GM19324 (cell line): ENCODE results near the gene SEMA3A.
"Not testable (repeated sequence)": the region's sequence is repeated elsewhere in the genome, so short reads cannot be mapped to it uniquely, and the experiment has no call there.

Source experiments
- ATAC-seq: cut with Tn5 transposase; IDR thresholded peaks from one replicate; pipeline ENCODE4 v1.9.1; 2021; ENCODE audit warnings: mild to moderate bottlenecking, moderate library complexity; ENCODE audit not compliant: unreplicated experiment, low FRiP score

Gene SEMA3A

DNA sequence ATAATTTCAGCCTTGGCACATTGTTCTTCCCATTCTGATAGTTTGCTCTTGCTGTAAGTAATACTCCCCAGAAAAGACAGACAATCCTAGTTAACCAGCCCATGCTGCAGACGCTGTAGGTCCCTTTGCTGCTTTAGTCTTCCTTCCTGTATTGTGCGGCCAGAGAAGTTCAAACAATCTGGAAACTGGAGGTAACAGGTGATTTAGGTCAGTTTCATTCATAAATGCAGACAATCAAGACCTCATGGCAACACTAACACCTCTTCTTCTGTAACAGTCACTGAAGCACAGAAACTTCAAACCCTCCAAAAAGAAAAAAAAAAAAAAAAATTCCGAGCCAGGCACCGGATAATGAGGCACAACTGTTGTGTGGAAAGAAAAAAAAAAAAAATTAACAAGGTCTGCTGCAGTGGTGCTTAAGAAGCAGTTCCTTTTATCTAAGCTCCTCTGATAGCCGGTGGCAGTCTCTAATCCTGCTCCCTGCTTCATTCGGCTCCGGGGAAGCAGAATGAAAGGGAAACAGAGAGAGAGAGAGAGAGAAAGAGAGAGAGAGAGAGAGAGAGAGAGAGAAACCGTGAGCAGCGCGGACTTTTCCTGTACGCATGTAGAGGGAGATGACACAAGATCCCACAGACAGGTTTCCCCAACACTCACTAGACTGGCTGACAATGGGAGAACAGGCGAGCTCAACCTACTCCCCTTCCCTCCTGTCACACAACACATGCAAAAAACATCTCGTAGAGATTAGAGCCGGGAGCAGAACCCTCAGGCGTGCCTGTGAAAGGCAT, at the start of gene SEMA3A:
TSS of gene SEMA3A (minus strand) at position 306 of the 788 bp plus-strand sequence. CDS start at position 103, 203 bp downstream.
- ATAC-seq, result no peak

DNA sequence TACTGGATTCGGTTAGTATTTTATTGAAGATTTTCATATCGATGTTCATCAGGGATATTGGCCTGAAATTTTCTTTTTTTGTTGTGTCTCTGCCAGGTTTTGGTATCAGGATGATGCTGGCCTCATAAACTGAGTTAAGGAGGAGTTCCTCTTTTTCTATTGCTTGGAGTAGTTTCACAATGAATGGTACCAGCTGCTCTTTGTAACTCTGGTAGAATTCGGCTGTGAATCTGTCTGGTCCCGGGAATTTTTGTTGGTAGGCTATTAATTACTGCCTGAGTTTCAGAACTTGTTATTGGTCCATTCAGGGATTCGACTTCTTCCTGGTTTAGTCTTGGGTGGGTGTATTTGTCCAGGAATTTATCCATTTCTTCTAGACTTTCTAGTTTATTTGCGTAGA, 48.4 kb upstream of the SEMA3A start:
- ATAC-seq, result not testable (repeated sequence)

DNA sequence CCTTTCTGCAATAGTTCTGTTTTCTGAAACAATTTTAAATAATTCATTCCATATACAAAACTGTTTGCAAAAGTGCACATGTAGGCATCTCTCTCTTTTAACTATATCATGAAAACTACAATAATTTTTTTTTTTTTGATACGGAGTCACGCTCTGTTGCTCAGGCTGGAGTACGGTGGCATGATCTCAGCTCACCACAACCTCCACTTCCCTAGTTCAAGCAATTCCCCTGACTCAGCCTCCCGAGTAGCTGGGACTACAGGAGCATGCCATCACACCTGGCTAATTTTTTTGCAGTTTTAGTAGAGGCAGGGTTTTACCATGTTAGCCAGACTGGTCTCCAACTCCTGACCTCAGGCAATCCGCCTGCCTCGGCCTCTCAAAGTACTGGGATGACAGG, 44.0 kb upstream of the SEMA3A start:
- no peak for ATAC-seq

DNA sequence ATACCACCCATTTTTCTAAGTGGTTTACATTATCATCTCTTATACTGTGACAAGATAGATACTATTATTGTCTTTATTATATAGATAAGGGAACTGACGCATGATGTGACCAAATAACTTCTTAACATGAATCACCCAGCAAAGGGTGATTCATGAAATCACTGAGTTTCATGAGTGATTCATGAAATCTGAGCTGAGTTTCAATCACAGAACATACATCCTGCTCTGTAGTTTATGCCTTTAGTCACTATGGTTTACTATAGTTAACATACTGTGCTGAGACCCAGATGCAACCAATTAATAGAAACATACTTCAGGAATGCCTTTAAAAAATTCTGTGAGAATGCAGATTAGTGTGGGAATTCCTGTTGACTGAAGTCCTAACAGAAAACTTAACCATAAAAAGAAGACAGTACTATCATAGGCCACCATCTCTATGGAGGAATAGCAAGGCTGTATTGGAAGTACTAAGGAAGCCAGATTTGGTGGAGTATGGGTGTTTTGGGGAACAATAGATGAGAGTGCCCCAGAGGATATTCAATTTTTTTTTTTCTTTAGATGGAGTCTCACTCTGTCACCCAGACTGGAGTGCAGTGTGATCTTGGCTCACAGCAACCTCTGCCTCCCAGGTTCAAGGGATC, 43.1 kb upstream of the SEMA3A start:
- no peak for ATAC-seq

DNA sequence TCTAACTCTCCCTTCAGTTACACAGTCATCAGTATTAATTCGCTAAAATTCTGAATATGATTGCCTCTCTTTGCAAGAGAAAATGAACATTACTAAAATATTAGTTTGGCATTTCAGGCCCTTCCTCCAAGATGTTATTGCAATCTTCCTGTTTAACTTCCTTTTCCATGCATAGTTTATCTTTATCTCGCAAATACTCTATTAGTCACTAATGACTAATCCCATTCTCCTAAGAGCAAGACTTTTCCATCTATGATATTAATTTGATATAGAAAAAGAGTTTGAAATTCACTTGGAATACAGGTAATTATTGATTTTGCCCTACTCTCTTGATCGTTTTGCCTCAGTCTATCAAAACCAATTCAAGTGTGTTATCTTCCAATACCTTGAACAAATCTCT, 41.8 kb upstream of the SEMA3A start:
- no peak for ATAC-seq

DNA sequence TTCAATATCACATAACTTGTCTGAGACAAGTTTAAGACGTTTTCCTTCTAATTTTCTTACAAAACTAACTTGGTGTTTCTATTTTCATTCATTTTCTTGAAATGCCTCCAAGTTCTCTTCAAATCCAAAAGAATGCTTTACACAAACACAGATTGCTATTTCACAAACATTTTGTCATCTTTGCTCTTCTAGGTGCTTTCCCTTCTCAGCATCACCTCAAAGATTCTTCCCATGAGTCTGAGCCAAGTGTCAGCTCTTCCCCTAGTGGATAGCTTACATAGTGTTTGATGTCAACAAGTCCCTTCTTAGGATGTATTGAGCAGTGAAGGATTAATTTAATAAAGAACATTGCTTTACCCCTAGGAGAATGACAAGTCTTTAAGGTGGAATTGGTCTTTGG, 38.1 kb upstream of the SEMA3A start:
- no peak for ATAC-seq

DNA sequence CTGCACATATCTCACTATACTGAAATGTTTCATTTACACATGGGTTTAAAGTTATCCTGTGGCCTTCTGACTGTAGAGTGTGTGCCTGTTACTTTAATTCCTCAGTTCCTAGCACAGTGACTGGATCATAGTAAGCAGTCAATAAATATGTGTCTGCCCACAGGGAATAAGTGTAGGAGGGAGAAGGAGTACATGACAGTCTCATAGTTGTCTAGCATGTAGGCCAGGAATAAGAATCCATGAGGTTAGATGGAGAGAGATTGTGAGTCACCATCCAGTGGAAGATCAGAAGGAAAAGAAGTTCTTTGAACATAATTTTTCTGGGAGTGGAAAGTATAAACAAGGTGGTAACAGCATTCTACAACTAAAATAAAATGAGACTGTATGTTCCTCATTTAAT, 36.6 kb upstream of the SEMA3A start:
- no peak for ATAC-seq

DNA sequence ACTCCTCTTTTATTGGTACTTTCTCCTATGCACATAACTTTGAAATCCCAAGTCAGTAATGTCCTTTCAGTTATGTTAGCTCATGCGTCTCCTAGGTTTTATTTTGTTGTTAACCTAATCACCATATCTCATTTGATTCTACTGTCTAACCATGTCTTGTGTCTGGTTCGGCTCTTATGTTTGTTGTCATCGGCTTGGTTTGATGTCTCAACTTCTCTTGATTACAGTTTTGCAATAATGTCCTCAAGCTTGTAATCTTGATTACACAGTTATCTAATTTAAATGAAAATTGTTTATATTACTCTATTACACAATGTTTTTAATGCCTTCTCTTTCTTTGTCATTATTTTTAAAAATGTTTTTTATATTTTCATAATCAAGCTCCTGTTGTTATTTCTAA, 35.9 kb upstream of the SEMA3A start:
- no peak for ATAC-seq

DNA sequence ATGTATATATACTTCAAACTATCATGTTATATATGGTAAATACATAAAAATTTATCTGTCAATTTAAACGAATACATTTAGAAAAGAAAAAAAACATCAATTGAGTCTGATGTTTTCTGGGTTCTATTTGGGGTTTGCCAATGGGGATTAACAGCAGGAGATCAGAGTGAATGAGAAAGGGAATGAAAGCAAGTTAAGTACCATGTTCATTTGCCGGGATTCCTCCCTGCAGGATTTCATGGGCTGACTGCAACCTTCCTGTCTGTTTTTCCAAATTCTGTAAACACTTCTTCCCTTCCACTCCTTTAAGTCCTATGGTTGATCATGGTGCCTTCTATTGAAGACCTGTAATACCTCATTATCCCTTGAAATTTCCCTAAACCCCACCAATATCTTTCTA, 33.9 kb upstream of the SEMA3A start:
- ATAC-seq, result no peak

DNA sequence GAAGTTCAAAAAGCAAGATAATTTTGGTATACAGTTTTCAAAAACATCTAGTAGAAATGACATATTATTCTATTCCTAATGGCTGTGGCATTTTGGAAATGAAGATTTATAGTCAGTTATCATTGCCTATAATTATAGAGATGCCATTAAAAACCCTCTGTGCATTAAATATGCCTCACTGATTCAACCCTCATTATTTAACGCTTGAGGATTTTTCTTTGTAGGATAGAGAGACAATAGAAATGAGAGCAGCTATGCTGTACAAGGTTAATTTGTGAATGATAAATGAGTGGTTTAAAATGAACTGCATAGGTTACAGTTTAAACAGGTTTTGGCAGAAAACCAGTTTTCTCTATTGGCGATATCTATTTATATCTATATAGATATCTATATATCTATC, 32.2 kb upstream of the SEMA3A start:
- ATAC-seq, result no peak

DNA sequence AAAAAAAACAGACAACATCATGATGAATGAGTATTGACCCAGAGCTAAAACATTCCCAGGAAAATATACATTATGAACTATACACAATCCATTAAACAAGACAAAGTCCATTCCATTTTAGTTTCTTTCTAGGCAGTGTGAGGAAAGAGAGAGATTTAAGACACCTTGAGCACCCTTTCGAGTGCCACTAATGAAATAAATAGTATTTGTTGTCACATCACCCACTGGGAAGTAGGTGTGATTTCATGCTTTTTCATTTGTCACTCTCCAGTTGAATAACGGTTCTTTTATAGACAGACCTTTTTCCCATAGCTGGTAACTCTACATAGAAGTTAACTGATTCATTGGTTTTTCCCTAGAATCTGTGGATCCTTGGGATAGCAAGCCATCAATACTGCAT, 29.9 kb upstream of the SEMA3A start:
- no peak for ATAC-seq

DNA sequence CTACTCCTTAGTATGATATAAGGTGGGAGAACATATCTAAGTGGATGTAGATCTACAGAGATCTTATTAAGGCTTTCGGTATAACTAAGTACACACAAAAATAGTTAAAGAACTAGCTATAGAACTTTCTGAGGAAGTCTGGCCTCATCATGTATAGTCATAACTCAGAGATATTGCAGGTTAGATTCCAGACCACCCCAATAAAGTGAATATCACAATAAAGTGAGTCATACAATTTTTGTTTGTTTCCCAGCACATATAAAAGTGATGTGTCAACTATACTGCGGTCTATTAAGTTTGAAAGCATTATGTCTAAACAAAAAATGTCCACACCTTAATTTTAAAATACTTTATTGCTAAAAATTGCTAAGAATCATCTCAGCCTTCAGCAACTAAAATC, 24.7 kb upstream of the SEMA3A start:
- ATAC-seq, result no peak

DNA sequence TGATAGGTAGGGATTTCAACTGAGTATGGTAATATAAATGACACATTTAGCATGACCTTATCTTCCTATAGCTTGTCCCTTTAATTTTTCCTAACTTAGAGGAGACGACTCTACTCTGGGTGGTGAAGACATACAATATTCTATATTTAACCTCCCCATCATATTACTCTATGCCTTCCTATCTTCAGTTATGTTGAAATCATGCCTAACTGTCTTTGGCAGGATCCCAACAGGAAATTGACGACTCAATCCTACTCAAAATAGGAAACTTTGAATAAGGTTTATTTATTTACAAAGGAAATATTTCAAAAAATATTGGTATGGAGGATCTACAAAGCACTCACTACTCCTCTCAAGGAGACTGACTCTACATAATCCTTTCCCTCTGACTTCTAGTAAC, 24.1 kb upstream of the SEMA3A start:
- no peak for ATAC-seq

DNA sequence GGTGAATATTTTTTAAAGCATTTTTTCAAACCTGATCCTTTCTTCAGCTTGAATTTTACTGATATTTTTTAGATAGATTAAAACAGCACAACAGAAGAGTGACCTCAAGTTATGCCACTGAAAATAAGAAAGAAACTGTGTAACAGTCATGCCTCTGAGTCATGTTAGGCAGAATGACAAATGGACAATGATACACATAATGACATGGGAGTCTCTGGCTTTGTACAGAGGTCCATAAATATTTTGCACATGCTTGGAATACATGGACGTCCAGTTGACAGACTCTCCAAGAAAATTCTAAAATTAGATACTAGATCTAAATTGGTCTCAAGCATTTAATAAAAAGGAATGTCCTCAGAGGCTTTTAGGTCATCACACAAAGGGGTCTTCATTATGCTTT, 21.9 kb upstream of the SEMA3A start:
- no peak for ATAC-seq

DNA sequence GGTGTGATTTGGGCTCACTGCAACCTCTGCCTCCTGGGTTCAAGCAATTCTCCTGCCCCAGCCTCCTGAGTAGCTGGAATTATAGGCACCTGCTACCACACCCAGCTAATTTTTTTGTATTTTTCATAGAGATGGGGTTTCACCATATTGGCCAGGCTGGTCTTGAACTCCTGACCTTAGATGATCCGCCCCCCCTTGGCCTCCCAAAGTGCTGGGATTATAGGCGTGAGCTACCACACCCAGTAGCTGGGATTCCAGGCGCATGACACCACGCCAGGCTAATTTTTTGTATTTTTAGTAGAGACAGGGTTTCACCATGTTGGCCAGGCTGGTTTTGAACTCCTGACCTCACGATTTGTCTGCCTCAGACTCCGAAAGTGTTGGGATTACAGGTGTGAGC, 20.2 kb upstream of the SEMA3A start:
- not testable (repeated sequence) for ATAC-seq

DNA sequence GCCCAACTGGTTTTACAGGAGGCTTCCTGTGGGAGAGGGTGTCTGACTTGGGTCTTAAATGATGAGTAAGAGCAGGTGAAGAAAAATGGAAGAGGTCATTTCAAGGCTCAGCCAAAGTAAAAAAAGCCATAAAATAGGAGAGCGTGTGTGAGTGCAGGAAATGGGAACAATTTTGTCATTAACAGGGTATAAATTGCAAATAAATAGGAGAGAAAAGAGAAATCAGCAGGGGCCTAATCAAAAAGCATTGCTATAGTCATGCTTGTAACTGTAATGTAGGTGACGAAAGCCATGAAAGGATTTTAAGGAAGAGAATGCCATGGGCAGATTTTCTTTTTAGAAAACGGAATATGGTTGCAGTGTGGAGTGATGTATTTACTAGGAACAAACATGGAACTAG, 15.7 kb upstream of the SEMA3A start:
- ATAC-seq, result no peak

DNA sequence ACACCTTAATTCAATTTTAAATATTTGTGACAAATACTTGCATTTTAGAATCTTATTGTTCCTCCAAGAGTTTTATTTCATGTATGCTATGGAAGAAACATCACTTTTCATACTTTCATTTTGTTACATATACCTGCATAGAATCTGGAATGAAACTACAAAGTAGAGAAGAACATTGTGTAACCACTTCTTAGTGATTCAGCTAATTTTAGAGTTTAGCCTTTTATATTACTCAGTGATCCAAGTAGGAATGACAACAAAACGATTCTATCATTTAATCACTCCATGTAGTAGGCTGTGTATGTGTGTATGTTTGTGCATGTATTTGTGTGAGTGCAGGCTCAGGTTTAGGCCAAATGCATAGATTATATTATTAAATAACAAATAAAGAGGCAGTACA, 14.4 kb upstream of the SEMA3A start:
- no peak for ATAC-seq

DNA sequence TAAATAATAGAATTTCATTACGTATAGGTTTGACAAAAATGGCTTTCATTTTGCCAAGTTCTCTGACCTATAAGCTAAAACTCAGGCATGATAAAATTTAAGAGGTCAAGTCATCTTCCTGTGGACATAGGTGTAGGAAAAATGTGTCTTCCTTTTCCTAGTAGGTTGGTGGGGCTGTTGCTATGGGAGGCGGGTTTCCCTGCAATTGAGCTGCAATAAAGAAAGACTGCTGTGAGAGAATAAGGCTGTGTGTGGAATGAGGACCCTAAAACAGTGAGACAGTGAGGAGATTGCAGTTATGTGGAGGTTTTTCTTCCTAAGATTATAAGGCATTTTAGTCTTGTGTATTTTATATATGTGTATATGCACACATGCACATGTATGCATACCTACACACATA, 13.0 kb upstream of the SEMA3A start:
- no peak for ATAC-seq

DNA sequence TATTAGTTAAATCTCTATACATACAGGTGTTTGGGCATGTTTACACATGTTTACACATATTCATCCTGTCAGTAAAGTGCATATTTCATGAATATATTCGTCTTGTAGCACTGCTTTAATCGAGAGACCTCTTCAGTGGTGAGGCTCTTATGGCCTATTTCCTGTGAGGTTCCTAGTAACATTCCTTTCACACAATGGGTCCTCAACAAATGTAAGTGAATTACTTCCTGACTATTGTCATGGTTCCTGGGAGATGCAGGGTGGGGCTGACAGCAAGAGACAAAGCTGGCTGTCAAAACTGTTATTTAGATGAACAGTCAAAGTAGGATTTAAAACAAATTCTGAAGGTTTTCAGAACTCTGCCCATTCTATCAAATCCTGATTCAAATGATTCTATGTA, 12.4 kb upstream of the SEMA3A start:
- no peak for ATAC-seq

DNA sequence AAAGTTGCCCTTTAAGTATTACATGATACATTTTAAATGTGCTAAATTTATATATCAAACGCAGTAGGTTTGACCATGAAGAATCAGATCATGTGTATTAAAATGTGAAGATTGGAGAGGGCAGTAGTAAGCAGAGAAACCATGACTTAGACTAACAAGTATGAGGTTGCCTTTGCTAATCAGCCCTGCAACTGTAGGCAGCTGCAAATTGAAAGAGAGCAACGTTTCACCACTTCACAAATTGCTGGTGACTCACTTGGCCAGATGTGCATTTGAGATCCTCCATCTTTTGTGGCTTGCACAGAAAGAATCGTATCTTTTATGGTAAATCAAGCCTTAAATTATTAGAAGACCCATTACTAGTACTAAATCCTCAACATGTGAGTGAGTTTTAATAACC, 10.1 kb upstream of the SEMA3A start:
- no peak for ATAC-seq

DNA sequence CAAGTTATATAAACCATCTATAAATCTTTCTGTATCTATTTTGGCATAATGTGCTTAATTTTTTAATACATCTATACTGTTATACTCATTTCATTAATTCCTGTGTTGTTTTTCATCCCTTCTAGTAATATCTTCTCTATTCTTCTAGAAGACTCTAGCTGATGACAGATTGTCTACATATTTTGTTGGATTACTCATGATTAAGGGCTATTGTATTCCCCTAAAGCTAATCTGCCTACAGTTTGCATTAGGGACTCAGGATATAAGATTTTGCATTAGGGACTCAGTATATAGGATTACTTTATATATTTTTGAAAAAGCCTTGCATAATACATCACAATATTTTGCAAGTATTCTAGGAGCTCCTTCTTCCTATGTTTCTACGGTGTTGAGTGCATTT, 8.3 kb upstream of the SEMA3A start:
- ATAC-seq, result no peak

DNA sequence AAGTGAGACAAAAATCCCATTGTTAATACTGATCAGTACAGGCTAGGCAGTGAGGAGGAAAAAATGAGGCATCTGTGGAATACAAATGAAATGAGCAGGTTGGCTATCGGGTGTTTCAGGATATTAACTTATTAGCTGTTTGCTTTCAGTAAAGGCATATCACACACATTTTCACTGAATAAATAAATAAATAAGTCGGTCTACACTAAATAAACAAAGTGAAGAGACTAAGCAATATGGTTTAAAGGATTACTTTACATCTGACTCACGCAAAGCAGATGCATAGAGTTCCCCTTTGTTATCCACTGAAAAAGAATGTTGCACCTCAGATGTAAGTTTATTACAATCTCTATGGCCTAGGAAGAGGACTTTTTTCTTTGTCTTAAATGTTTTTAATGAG, 6.3 kb upstream of the SEMA3A start:
- no peak for ATAC-seq
